ENCODE measurements around the gene RCAN2.

DNA sequence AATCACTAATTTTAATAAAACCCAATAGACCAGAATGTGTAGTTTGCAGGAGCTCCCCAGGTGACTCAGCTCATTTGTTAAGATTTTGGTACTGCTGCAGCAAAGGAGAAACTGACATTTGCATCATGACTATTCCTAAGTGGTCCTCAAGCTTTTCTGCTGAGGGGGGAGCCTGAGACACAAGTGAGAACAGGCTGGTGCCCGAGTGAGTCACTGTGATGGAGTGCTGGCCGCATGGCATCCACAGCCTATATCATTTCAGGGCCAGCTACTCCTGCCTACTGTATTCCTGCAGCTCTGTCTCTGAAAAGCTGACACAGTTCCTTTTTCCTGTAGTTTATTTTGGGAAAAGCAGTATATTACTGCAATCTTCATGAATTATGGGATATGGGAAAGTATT is 206.8 kb downstream of the RCAN2 start:
- TF ChIP-seq, protein P1, sequence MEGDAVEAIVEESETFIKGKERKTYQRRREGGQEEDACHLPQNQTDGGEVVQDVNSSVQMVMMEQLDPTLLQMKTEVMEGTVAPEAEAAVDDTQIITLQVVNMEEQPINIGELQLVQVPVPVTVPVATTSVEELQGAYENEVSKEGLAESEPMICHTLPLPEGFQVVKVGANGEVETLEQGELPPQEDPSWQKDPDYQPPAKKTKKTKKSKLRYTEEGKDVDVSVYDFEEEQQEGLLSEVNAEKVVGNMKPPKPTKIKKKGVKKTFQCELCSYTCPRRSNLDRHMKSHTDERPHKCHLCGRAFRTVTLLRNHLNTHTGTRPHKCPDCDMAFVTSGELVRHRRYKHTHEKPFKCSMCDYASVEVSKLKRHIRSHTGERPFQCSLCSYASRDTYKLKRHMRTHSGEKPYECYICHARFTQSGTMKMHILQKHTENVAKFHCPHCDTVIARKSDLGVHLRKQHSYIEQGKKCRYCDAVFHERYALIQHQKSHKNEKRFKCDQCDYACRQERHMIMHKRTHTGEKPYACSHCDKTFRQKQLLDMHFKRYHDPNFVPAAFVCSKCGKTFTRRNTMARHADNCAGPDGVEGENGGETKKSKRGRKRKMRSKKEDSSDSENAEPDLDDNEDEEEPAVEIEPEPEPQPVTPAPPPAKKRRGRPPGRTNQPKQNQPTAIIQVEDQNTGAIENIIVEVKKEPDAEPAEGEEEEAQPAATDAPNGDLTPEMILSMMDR (conservative IDR thresholded peaks at IDR 0.05; ENCODE audit: low read depth in 2 of 2): no peak
- TF ChIP-seq CREB1 (CRISPR knock-in tag; IDR thresholded peaks at IDR 0.05; ENCODE audit: low read depth): no peak
